HG03045 (cell line): ENCODE measurements around the gene HOXC12.

ENCODE experiments used
- ATAC-seq: cut with Tn5 transposase; IDR thresholded peaks from one replicate; pipeline ENCODE4 v1.9.1; 2021; ENCODE audit warnings: mild to moderate bottlenecking, moderate library complexity; ENCODE audit not compliant: unreplicated experiment

Gene HOXC12

DNA sequence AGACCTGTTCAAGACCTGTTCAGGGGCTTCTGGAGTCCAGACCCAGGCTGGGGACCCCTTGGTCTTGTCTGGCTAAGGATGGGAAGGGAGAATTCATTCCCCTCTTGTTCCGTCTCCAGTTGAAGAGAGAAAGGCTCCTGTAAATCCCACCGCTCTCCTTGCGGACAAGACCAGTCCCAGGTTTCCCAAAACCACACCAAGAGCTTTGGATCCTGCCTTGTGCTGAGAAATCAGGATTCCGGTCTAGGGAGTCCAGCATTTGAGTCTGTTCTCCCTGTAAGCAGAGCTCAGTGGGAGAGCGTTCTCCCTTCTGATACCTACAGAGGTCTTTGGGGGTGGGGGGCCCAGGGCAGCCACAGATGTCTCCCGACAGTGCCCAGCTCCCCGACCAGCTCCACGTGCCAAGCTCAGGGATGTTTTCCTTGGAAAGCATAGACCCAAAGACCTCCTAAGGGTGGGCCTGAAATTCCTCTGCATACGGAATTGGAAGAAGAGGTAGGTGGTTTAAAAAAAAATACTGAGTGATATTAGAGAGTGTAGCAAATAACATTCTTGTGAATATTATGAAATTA lies 14.2 kb upstream of the HOXC12 start:
- no peak for ATAC-seq

DNA sequence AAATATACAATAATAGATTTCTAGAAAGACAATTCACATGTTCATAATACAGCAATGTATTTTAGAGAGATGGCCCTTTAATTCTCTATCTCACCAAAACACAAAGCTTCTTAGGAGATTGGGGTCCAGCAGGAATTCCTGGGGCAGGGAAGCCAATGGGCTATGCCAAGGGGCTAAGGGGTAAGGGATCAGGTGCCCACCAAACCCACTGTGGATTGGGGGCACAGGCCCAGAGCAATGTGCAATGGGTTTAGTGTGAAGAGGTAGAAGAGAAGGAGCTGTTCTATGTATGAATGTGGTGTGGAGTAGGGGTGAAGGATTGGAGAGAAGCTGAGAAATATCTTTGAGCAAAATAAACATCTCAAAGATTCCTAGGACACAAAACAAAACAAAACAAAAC lies 13.5 kb upstream of the HOXC12 start:
- no peak for ATAC-seq

DNA sequence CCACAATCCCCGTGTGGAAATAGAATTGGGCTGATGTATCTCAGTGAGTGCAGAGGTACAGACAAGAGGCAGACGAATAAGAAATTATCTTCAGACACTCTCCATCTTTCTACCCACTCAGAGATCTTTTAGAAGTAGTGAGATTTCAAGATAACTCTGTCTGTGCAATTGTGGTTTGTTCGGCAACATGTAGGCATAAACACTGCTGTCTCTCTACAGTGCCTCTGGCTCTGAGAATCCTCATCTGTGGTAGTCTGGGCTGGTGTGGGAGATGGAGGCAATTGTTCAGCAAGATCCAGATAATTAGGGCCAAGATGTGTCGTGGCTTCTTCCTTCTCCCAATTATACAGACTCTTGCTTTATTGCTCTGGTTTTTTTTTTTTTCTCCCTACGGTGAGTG lies 13.0 kb upstream of the HOXC12 start:
- ATAC-seq, result no peak

DNA sequence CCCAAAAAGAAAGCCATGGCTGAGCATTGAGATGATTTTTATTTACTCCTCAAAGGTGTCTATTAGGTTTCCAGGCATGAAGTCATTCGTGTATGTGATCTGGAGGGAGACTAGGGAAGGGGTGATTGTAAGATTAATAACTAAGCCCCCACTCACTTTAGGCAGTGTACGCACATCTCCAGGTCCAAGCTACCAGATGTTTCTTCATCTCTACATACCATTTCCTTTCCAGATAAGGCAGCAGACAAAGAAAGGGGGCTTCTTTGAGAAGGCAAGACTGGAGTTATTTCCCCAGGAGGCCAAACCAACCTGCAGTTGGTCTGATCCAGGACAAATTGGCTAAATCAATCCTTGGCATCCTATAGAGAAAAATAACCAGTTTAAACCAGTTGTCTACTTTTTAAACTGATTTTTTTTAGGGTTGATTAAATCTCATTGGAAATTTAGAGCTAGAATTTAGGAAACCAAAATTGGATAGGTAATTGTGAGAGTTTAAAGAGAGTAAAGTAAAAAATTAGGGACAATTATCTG lies 12.2 kb upstream of the HOXC12 start:
- no peak for ATAC-seq

DNA sequence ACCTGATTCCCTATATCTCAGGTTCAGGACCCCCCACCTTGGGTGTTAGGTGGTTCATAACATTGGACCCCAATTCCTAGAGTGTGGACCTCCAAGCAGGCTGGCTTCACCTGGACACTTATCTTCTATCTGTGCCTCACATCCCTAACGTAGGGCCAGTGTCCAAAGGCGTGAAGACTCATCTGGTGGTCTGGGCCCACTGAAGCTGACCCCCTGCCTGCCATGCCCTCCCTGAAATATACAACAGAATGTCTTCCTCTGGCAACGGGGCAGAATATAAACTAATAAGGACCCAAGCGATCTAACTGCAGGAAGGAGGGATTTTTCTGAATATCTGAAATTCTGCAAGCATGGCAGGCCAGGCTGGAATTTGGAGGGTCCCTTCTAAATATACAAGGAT lies 10.5 kb upstream of the HOXC12 start:
- ATAC-seq, result no peak

DNA sequence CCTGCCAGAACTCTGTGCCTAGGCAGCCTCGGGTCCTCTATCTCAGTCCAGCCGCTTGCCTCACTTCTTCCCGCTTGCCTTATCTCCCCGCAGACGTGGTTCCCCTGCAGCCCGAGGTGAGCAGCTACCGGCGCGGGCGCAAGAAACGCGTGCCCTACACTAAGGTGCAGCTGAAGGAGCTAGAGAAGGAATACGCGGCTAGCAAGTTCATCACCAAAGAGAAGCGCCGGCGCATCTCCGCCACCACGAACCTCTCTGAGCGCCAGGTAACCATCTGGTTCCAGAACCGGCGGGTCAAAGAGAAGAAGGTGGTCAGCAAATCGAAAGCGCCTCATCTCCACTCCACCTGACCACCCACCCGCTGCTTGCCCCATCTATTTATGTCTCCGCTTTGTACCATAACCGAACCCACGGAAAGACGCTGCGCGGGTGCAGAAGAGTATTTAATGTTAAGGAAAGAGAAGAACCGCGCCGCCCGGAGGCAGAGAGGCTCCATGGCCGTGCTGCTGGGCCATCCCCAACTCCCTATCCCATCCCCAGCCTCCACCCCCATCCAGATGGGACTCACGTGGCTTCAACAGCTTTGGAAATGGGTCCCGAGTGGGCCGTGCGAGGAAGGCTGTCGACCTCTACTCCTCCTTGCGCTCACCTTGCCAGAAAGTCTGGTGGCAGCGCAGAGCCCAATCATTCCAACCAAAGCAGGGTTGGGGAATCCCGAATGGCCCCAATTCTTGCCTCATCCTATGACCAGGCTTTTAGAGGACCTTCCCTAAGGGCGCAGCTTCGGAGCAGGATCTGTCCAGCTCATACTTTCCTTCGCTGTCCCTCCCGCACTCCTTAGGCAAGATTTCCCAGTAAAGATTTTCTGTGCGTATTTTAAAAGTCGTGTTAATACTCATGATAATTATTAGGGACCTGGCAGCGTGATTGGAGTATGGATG lies 9.5 kb upstream of the HOXC12 start:
- ATAC-seq, result no peak

DNA sequence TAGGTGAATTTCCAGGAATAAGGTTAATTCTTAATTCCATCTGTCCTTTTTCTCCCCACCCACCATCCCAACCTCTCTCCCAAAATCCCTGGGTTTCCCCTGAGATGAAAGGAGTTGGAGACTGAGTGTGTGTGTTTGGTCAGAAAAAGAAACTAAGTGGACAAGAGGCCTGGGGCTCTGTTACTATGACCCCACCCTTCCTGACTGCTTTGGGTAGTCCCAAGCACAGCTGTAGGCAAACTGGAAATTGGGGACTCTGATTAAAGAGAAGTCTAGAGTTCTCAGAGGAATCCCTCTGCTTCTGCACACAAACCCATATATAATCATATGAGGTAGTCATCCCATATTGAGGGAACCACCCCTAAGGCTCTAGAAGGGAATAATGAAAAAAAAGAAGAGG lies 7.0 kb upstream of the HOXC12 start:
- no peak for ATAC-seq

DNA sequence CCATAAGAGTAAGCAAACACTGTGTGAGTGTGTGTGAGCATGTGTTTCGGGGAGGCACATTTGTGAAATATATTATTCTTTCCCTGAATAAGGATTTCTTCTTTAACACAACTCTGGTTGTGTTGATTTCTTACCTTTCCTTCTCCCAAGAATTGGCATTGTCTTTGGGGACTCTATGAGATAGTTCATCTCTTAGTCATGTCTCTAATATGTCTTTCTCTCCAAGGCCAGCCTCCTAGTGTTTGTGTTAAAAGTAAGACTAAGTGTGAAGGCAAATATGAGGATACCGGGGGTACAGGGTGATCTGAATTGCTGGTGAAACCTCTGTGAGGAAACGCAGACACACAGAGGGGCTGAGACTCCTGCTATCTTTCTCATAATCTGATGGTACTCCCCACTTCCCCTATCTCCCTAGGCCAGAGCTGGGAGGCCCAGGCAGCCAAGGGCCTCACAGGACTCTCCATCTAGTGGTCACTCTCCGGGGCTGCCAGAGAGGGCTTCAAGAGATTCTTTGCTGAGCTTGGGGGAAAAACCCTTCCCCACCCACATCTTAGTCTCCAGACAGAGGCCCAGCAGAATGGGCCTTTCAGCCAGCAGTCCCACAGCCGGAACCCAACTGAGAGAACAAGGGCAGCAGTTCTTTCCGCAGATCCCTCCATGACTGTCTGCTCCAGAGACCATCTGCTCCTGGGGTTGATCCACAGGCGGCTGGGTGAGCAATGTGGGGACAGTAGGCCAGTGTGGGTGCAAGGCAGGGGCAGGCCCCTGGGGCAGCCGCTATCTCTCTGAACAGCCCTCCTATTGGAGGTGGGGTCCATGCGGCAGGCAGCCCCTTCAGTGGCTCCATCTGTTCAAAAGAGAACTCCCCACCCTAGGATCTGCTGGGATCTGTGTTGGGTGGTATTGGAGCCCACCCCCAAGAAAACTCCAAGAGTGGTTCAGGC lies 5.8 kb upstream of the HOXC12 start:
- ATAC-seq, result no peak

DNA sequence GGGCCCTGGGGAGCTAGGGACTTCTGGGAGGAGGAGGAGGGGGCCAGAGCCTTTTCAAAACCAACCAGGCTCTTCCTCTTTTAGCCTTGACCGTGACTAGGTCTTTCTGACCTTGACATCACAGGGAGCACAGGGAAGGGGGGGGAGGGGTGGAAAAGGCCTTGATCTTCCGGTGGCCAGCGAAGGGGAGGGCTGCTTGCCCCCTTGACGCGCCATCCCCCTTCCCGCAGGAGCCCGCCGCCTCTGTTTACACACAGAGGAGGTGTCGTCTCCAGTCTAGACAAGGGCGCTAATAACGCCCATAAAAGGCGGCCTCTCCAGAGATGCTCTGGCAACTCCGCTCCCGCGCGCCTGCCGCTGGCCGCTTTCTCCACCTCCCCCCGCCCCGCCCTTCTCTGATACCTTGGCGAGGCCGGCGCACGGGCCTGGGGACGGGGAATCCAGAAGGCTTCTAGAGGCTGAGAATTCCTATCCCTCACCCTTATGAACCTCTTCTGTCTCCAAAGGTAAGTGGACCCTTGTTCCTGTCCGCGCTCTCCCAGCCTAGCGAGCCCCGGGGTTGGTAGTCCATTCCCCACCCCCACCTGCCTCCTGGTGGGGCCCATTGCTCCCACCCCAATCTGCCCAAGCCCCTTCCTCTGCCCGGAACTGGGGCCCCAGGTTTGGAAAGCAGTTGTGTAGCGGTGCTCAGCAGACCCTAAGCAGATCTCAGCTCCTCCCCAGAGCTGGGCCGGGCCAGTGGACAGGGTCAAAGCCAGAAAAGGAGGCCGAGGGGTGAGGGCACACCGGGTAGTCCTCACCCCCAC lies 4.9 kb upstream of the HOXC12 start:
- ATAC-seq, result no peak

DNA sequence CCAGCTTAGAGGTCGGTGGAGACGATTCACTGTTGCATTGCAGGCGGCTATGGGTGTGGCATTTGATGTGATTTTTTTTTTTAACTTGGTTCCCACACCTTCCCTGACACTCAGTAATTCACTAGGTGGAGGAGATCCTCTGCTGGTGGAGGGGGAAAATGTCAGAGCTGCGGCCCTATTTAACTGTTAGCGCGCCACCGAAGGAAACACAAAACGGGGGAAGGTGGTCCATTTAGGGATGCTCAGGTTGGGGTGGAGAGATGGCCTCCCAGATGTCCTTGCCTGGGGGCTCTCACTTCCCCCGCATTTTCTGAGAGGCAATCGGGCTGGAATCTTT lies 4.3 kb upstream of the HOXC12 start:
- ATAC-seq, result no peak

DNA sequence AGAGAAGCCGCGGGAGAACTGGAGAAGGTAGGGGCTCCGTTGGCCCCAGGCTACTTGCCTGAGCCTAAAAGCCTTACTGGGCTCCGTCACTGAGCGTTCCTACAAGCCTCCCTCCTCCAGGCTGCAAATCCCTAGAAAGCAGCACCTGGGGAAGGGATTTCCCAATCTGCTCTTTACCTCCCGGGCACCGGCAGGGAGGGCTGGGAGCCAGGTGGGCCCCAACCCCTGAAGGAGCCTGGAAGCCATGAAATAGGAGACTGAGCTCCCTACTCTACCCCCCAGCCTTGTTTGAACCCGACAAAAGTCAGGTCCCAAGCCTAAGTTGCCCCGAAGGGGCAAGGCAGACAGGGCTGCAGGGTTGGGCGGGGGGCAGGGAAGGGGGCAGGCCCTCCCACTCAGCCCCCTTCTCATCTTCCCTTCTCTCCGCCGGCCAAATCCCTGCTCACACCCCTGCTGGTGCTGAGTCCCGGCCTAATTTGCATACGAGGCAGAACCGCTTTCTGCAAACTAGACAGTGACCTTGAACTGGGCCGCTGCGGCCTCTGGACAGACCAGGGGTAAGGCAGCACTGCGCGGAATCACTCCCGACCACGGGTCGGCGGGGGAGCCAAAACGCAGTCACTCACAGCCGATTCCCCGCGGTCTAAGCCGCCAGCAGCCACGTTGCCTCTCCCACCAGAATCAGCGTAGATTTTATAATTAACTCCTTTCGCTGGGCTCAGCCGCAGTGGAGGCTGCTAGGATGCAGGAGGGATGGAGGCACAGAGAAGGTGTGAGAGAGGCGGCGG lies 3.7 kb upstream of the HOXC12 start:
- no peak for ATAC-seq

DNA sequence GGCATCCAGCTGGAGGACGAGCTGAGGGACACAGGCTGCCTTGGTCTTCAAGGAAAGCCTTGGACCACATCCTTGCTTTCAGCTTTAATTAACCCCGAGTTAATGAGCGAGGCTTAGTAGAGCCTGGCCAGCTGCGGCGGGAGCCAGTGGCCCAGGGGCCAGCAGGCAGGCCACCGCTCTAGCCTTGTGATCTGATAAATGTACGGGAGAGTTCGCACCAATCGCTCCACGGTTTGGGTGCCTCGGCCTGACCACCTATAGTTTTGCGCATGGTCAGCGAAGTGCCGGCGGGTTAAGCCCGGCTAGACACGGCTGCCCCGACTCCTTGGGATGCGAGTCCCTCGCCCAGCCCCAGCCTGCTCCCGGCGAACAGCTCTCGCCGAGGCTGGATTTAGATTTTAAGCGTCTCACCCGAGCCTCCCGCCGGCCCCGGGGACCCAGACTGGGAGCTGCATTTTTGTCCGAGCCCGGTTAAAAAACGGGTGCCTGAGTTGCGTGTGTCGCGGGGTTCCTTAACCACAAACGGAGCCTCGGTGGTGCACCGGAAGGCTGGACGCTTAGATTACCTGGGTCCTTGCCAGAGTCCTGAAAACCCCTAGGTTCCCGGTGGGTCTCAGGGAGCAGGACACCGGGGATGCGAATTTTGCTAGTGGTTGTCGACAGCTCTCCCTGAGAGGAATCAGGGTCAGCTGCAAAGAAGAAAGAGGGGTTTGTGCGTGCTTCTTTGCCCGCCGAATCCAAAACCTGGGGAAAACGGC lies 2.9 kb upstream of the HOXC12 start:
- no peak for ATAC-seq

DNA sequence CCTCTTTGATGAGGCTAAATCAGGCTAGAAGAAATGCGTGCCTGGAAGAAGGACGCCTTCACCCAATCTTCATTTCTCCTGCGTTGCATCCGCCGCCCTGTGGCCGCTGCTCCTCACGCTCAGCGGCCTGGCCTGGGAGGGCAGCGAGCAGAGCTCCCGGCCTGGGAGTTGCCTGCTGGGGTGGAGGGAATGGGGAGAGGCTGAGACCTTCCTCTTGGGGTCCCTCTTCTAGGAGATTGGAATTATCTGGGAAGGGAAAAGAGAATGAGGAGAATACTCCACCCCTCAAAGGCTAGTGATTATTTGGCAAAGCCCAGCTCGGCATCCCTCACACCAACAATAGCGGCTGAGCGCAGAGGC lies 2.4 kb upstream of the HOXC12 start:
- ATAC-seq, result no peak

DNA sequence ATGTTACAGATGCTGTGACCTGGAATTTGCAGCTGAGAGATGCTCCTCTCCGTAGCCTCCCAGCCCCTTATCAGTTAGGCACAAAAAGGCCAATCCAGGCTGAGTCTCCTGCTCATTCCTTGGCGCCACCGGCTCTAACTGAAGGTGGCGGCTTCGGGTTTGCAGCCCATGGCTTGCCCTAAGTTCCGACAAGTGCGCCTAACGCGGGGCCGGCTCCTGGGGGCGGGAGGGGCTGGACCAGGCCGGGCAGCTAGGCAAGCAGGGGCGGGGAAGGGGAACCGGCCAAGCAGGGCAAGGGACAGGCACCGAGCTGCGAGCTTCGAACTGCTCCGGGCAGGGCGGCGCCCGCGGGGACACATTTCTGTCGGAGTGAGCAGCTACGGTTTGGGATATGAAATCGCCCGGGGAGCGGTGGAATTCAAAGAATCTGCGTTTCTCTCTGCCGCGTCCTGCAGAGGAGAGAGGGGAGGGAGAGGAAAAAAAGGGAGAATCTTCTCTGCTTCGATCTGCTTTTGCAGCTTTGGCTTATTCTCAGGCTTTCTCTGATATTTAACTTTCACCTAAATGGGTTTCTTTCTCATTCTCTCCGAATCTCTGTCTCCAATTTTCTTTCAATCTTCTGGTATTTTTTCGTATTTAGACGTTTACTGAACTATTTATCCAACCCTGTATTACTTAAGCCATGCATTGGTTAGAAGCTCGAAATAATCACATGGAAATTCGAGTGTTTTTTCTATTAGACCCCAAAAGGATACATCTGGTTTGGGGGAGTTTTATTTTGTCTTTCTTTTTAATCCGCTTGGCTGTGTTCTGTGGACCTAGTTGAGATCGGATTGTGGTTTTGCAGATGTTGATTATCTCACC lies 1.6 kb upstream of the HOXC12 start:
- no peak for ATAC-seq

DNA sequence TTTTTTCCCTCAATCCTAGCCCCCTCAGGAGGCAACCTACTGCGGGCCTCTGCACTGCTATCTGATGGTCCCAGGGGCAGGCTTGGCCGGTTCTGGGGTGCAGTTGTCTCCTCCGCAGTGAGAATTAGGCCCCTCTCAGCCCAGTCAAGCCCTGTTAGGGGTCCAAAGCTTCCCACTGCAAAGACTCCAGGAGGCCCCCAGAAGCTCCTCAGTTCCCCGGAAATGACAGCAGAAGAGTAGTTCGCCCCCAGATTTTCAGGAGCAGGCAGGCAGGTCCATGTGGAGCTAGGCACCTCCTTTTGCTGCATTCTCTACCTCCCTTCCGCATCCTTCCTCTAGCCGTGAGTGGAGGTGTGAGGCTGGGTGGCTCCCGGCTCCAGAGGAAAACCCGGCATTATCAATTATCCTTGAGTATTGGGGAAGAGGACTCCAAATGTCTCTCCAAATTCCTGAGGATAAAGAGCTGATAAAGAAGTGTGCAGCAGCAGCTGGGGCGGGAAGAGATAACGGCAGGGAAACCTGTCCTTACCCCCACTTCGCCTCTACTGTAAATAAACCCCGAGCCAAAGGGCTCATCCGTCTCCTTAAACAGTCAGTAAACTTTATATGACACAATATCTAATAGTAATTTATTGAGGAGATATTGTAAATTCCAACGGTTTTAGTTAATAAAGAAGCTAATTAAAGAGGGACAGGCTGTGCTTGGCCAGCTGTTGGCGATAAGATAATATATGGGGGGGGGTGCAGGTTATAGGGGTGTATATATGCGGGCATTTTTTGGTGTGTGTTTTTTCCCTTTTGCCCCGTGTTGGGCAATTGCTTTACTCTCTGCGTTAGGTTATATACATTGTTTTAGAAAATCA lies 641 bp upstream of the HOXC12 start:
- no peak for ATAC-seq

DNA sequence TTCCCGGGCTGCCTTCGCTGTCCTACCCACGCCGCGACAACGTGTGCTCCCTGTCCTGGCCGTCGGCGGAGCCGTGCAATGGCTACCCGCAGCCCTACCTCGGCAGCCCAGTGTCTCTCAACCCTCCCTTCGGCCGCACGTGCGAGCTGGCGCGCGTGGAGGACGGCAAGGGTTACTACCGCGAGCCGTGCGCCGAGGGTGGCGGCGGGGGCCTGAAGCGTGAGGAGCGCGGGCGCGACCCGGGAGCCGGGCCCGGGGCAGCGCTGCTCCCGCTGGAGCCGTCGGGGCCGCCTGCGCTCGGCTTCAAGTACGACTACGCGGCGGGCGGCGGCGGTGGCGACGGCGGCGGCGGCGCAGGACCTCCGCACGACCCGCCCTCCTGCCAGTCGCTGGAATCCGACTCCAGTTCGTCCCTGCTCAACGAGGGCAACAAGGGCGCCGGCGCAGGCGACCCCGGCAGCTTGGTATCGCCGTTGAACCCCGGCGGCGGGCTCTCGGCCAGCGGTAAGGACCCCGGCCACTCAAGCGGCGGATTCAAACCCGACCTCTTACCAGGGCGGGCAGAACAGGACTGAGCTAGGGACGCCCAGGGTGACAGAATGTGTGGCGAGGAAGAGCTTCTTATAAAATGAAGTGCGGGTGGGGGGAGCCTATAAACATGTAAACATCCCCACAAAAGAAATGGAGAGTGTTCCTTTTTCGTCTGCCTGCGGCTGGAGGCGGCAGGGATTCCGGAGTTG lies 503 bp downstream of the HOXC12 start:
- ATAC-seq, result no peak
